ENCODE data around the gene KRT73.

Gene KRT73

GRCh38 chr12:52657250-52657902, 39.0 kb upstream of the KRT73 start:
- no peak for TF ChIP-seq MAX (IDR thresholded peaks at IDR 0.05)
- TF ChIP-seq USF1 (IDR thresholded peaks at IDR 0.05), result no peak
- TF ChIP-seq CREB1 (IDR thresholded peaks at IDR 0.05; ENCODE audit: low read depth), result no peak
- TF ChIP-seq YY1 (IDR thresholded peaks at IDR 0.05; ENCODE audit: low read depth), result no peak
- no peak for TF ChIP-seq TEAD4 (IDR thresholded peaks at IDR 0.05)
- TF ChIP-seq NFIC (IDR thresholded peaks at IDR 0.05), result no peak
- no peak for TF ChIP-seq EP300 (IDR thresholded peaks at IDR 0.05; ENCODE audit: borderline replicate concordance)
- TF ChIP-seq ZBTB7A (IDR thresholded peaks at IDR 0.05; ENCODE audit: low read depth), result no peak
- no peak for TF ChIP-seq CEBPB (IDR thresholded peaks at IDR 0.05)

GRCh38 chr12:52656616-52657015, 38.3 kb upstream of the KRT73 start:
- TF ChIP-seq FOXM1 (IDR thresholded peaks at IDR 0.05; ENCODE audit: borderline replicate concordance, low read depth), result no peak
- TF ChIP-seq CEBPB (IDR thresholded peaks at IDR 0.05), result no peak
- no peak for TF ChIP-seq ZBTB7A (IDR thresholded peaks at IDR 0.05; ENCODE audit: low read depth)
- no peak for TF ChIP-seq TCF12 (IDR thresholded peaks at IDR 0.05; ENCODE audit: low read depth)
- TF ChIP-seq TEAD4 (IDR thresholded peaks at IDR 0.05), result no peak
- TF ChIP-seq MAX (IDR thresholded peaks at IDR 0.05), result no peak
- TF ChIP-seq USF1 (IDR thresholded peaks at IDR 0.05), result no peak
- TF ChIP-seq EP300 (IDR thresholded peaks at IDR 0.05; ENCODE audit: borderline replicate concordance), result no peak
- no peak for TF ChIP-seq REST (IDR thresholded peaks at IDR 0.05; ENCODE audit: low read depth)
- TF ChIP-seq YY1 (IDR thresholded peaks at IDR 0.05; ENCODE audit: low read depth), result no peak
- no peak for TF ChIP-seq NFIC (IDR thresholded peaks at IDR 0.05)
- no peak for TF ChIP-seq EGR1 (IDR thresholded peaks at IDR 0.05)
- TF ChIP-seq CREB1 (IDR thresholded peaks at IDR 0.05; ENCODE audit: low read depth), result no peak
- TF ChIP-seq TAF1 (IDR thresholded peaks at IDR 0.05; ENCODE audit: low read depth), result no peak
- no peak for TF ChIP-seq RAD21 (IDR thresholded peaks at IDR 0.05; ENCODE audit: low read depth)

- peak; percentile 61 for TF ChIP-seq NFIC (IDR thresholded peaks at IDR 0.05)
- no peak for TF ChIP-seq ZBTB7A (IDR thresholded peaks at IDR 0.05; ENCODE audit: low read depth)
These were observed 37.4 kb upstream of the KRT73 start for GRCh38 chr12:52655720-52656124.

- TF ChIP-seq TAF1 (IDR thresholded peaks at IDR 0.05; ENCODE audit: low read depth), result no peak
- no peak for TF ChIP-seq RAD21 (IDR thresholded peaks at IDR 0.05; ENCODE audit: low read depth)
- TF ChIP-seq REST (IDR thresholded peaks at IDR 0.05; ENCODE audit: low read depth), result no peak
- TF ChIP-seq USF1 (IDR thresholded peaks at IDR 0.05), result no peak
- TF ChIP-seq FOXM1 (IDR thresholded peaks at IDR 0.05; ENCODE audit: borderline replicate concordance, low read depth), result no peak
- no peak for TF ChIP-seq EGR1 (IDR thresholded peaks at IDR 0.05)
- TF ChIP-seq NFIC (IDR thresholded peaks at IDR 0.05), result no peak
- TF ChIP-seq TCF12 (IDR thresholded peaks at IDR 0.05; ENCODE audit: low read depth), result no peak
- TF ChIP-seq MAX (IDR thresholded peaks at IDR 0.05), result no peak
- TF ChIP-seq CREB1 (IDR thresholded peaks at IDR 0.05; ENCODE audit: low read depth), result no peak
- no peak for TF ChIP-seq TEAD4 (IDR thresholded peaks at IDR 0.05)
- no peak for TF ChIP-seq EP300 (IDR thresholded peaks at IDR 0.05; ENCODE audit: borderline replicate concordance)
- TF ChIP-seq CEBPB (IDR thresholded peaks at IDR 0.05), result no peak
- TF ChIP-seq YY1 (IDR thresholded peaks at IDR 0.05; ENCODE audit: low read depth), result no peak
- no peak for TF ChIP-seq ZBTB7A (IDR thresholded peaks at IDR 0.05; ENCODE audit: low read depth)
These were observed 36.9 kb upstream of the KRT73 start for GRCh38 chr12:52655251-52655650.

GRCh38 chr12:52651726-52652261, 33.4 kb upstream of the KRT73 start, which contains the start of gene KRT2:
TSS of gene KRT2 (minus strand) at chr12:52652211. CDS start at chr12:52652142, 69 bp downstream.
- TF ChIP-seq MAX (IDR thresholded peaks at IDR 0.05) (no peak), NFIC (IDR thresholded peaks at IDR 0.05) (no peak), REST (IDR thresholded peaks at IDR 0.05; ENCODE audit: low read depth) (no peak), EP300 (IDR thresholded peaks at IDR 0.05; ENCODE audit: borderline replicate concordance) (no peak), CEBPB (IDR thresholded peaks at IDR 0.05) (no peak), ZBTB7A (IDR thresholded peaks at IDR 0.05; ENCODE audit: low read depth) (no peak)

Measured in Ishikawa (cell line).